Suprapubic skin (tissue), 4 donors: ENCODE measurements around the gene EIF4EBP2.

Experiments
- POLR2A ChIP-seq, 2 donors: fragments of 450-650 bp; IDR thresholded peaks; one replicate each; pipeline ENCODE4 v1.6.1; 2017; ENCODE audit warnings: antibody characterized with exemption in 2 of 2, mild to moderate bottlenecking in 2 of 2, moderate library complexity in 2 of 2
- POLR2AphosphoS5 ChIP-seq, 3 donors: sonication (generic); formaldehyde crosslinking; IDR thresholded peaks; one replicate each; pipeline ENCODE4 v1.6.1; 2017; ENCODE audit warnings: antibody characterized with exemption in 3 of 3
- TF ChIP-seq, protein P1 (sequence below), 2 donors: fragments of 200-600 bp in 1 of 2; fragments of 450-650 bp in 1 of 2; sonication (generic) in 1 of 2; IDR thresholded peaks; one replicate each; pipeline ENCODE4 v1.5.1; 2016 to 2019; ENCODE audit warnings: antibody characterized with exemption in 2 of 2, mild to moderate bottlenecking in 1 of 2, moderate library complexity in 1 of 2

DNA sequence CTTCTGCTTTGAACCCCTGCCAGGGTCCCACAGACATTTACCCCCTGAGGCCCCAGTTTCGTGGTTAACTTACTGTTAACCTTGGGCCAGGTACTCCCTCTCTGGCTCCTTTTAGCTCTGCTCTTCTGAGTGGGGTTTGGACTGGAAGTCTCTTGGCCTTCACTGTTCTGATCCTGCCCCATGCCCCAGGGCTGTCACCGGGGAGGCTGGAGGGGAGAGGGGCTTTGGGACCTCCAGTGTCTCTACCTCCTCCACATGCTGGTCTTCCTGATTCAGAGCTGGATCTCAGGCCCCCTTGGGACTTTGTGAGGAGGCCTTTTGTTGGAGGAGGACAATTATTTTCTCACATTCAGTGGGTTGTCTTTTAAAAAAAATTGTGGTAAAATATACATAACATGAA lies 61.9 kb downstream of the EIF4EBP2 start:
- TF ChIP-seq, protein P1, sequence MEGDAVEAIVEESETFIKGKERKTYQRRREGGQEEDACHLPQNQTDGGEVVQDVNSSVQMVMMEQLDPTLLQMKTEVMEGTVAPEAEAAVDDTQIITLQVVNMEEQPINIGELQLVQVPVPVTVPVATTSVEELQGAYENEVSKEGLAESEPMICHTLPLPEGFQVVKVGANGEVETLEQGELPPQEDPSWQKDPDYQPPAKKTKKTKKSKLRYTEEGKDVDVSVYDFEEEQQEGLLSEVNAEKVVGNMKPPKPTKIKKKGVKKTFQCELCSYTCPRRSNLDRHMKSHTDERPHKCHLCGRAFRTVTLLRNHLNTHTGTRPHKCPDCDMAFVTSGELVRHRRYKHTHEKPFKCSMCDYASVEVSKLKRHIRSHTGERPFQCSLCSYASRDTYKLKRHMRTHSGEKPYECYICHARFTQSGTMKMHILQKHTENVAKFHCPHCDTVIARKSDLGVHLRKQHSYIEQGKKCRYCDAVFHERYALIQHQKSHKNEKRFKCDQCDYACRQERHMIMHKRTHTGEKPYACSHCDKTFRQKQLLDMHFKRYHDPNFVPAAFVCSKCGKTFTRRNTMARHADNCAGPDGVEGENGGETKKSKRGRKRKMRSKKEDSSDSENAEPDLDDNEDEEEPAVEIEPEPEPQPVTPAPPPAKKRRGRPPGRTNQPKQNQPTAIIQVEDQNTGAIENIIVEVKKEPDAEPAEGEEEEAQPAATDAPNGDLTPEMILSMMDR (IDR thresholded peaks at IDR 0.05) = no peak
- TF ChIP-seq POLR2A (IDR thresholded peaks at IDR 0.05) = no peak
- no peak for TF ChIP-seq POLR2AphosphoS5 (IDR thresholded peaks at IDR 0.05)
